ENCODE measurements around the gene KDELR3.

Gene KDELR3

DNA sequence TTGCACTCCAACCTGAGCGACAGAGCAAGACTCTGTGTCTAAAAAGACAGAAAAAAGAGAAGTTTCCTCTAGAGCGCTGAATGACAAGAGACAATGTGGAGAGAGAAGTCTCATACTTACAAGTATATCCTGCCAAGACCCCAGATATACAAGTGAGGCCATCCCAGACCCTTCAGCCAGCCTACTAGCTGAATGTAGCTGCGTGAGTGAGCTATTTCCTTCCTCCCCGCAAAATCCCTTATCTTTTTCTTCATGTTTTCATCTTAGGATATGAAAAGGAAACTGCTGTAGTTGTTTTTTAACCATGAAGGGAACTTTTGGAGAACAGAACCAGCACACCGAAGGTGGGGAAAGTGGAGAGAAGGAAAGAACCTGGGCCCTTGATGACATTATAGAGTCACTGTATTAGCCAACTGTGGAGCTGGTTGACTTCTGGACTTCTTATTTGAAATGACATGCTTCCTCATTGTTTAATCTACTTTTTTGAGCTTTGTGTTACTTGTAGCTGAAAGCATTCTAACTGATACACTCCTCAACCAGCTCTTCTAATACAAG lies 42.6 kb downstream of the KDELR3 start:
- TF ChIP-seq, protein P1, sequence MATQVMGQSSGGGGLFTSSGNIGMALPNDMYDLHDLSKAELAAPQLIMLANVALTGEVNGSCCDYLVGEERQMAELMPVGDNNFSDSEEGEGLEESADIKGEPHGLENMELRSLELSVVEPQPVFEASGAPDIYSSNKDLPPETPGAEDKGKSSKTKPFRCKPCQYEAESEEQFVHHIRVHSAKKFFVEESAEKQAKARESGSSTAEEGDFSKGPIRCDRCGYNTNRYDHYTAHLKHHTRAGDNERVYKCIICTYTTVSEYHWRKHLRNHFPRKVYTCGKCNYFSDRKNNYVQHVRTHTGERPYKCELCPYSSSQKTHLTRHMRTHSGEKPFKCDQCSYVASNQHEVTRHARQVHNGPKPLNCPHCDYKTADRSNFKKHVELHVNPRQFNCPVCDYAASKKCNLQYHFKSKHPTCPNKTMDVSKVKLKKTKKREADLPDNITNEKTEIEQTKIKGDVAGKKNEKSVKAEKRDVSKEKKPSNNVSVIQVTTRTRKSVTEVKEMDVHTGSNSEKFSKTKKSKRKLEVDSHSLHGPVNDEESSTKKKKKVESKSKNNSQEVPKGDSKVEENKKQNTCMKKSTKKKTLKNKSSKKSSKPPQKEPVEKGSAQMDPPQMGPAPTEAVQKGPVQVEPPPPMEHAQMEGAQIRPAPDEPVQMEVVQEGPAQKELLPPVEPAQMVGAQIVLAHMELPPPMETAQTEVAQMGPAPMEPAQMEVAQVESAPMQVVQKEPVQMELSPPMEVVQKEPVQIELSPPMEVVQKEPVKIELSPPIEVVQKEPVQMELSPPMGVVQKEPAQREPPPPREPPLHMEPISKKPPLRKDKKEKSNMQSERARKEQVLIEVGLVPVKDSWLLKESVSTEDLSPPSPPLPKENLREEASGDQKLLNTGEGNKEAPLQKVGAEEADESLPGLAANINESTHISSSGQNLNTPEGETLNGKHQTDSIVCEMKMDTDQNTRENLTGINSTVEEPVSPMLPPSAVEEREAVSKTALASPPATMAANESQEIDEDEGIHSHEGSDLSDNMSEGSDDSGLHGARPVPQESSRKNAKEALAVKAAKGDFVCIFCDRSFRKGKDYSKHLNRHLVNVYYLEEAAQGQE (IDR thresholded peaks at IDR 0.05; ENCODE audit: insufficient read depth in 1 of 2, low read depth in 2 of 2, low read length in 2 of 2), result no peak
- TF ChIP-seq POLR2AphosphoS5 (IDR thresholded peaks at IDR 0.05; ENCODE audit: low read depth, low read length) (no peak), SIN3A (IDR thresholded peaks at IDR 0.05; ENCODE audit: borderline replicate concordance, insufficient read depth, low read length) (no peak)

DNA sequence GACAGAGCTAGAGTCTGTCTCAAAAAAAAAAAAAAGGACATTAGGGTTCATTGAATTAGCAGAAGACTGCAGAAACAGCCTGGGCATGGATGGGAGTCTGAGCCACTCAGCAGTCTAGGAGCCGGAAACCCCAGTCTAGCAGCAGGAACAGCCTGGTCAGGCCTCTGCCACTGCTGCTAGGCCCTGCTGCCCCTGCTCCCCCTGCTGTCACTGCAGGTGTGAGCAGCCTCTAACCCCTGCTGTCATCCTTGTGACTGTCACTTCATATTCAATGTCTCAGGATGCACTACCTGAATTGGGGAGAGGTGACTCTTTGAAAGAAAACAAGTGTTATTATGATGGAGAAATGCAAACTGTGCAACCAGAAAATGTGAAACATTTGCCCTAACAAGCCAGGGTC lies 45.2 kb downstream of the KDELR3 start:
- TF ChIP-seq POLR2AphosphoS5 (IDR thresholded peaks at IDR 0.05; ENCODE audit: low read depth, low read length), result no peak
- TF ChIP-seq FOXP2 (optimal IDR thresholded peaks at IDR 0.05; ENCODE audit: borderline replicate concordance, extremely low read depth, extremely low read length, insufficient read depth), result no peak
- no peak for TF ChIP-seq TAF1 (IDR thresholded peaks at IDR 0.05; ENCODE audit: borderline replicate concordance, insufficient read depth, low read length)
- TF ChIP-seq, protein P1 (IDR thresholded peaks at IDR 0.05; ENCODE audit: insufficient read depth in 1 of 2, low read depth in 2 of 2, low read length in 2 of 2), result no peak
- no peak for TF ChIP-seq SIN3A (IDR thresholded peaks at IDR 0.05; ENCODE audit: borderline replicate concordance, insufficient read depth, low read length)

DNA sequence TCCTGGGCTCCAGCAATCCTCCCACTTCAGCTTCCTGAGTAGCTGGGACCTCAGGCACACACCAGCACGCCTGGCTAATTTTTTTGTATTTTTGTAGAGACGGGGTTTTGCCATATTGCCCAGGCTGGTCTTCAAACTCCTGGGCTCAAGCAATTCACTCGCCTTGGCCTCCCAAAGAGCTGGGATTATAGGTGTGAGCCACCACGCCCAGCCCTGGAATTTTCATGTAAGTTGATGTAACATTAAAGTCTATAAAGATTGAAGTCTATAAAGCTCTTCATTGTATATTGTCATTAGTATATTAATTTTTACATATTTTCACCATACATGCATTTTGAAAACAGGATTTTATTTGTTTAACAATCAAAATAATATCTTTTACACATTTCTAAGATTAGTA lies 50.7 kb downstream of the KDELR3 start:
- TF ChIP-seq TAF1 (IDR thresholded peaks at IDR 0.05; ENCODE audit: borderline replicate concordance, insufficient read depth, low read length), result no peak
- TF ChIP-seq POLR2AphosphoS5 (IDR thresholded peaks at IDR 0.05; ENCODE audit: low read depth, low read length), result no peak
- TF ChIP-seq, protein P1 (IDR thresholded peaks at IDR 0.05; ENCODE audit: insufficient read depth in 1 of 2, low read depth in 2 of 2, low read length in 2 of 2), result no peak
- no peak for TF ChIP-seq FOXP2 (optimal IDR thresholded peaks at IDR 0.05; ENCODE audit: borderline replicate concordance, extremely low read depth, extremely low read length, insufficient read depth)
- no peak for TF ChIP-seq SIN3A (IDR thresholded peaks at IDR 0.05; ENCODE audit: borderline replicate concordance, insufficient read depth, low read length)

DNA sequence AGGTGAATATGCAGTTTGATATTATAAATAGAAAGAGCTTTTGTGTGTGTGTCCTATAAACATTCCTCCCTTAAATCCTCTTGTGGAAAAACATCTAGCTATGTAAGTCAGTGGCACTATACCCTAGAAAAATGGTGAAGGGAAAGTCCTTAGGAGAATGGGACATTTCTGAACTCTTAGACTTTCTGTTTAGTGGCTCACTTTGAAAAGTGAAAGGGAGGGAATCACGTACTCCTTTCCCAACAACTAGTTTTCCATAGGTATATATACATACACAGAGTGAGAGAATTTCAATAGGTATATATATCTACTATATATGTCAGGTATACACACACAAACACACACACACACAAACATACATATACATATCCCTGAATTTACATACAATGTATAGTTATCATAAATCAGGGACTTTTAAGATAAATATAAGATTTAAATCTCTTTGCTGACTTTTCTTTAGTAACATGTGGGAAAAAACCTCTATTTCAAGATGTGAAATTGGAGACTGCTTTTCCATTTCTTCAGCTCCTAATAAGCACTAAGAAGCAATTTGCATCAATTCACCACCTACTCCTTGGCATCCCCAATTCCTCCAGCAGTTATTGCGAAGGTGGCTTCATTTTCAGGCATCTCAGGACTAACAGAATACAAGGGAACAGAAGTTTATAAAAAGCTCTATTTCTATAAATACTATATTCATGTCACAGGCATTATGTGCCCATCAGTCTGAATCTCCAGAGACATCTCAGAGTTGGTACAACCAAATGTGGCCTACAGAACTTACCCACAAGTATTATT lies 51.8 kb downstream of the KDELR3 start:
- TF ChIP-seq TAF1 (IDR thresholded peaks at IDR 0.05; ENCODE audit: borderline replicate concordance, insufficient read depth, low read length), result no peak
- no peak for TF ChIP-seq POLR2AphosphoS5 (IDR thresholded peaks at IDR 0.05; ENCODE audit: low read depth, low read length)
- TF ChIP-seq, protein P1 (IDR thresholded peaks at IDR 0.05; ENCODE audit: insufficient read depth in 1 of 2, low read depth in 2 of 2, low read length in 2 of 2), result no peak
- no peak for TF ChIP-seq SIN3A (IDR thresholded peaks at IDR 0.05; ENCODE audit: borderline replicate concordance, insufficient read depth, low read length)
- TF ChIP-seq FOXP2 (optimal IDR thresholded peaks at IDR 0.05; ENCODE audit: borderline replicate concordance, extremely low read depth, extremely low read length, insufficient read depth), result no peak
